ENCODE data around the gene ALDH1A1.
A peak's percentile ranks its signal among the peaks of the same experiment; 100 is the strongest.
"Not testable (repeated sequence)": the region's sequence is repeated elsewhere in the genome, so short reads cannot be mapped to it uniquely, and the experiment has no call there.

The ALDH1A1 gene

DNA sequence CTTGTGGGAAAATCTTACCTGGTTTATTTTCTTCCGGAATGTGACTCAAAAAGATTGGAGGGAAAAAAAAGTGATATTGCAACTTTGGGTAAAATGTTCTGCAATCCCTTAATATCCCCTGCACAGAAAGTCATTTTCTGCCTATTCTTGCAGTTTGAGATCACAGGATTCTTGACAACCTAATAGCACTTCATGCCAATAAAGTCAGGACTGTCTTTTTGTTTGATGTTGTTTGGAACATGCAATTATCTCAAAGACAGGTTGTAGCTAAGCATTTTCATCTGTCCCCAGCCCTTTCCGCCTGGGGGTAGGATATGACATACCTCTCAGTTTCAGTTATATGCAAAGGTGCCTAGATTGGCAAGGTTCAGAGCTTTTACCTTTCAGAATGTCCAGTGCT lies 63.9 kb downstream of the ALDH1A1 start:
- no peak for DNase-seq

DNA sequence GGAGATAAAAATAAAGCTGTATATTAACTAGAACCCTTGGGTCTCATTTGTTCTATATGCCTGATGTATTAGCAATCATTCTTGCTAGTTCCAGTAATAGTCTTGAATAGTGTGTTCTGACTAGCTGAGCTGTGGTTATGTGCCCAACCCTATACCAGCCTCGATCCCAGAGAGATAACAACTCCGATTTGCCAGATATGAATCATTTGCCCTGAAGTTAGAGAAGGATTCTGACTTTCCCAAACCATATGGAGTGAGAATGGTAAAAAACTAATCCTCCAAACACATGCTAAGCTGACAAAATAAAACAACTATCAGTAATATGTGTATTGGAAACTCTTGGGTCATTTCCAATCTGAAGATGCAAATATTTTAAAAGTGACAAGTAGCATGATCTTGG lies 64.8 kb downstream of the ALDH1A1 start:
- DNase-seq: no peak

DNA sequence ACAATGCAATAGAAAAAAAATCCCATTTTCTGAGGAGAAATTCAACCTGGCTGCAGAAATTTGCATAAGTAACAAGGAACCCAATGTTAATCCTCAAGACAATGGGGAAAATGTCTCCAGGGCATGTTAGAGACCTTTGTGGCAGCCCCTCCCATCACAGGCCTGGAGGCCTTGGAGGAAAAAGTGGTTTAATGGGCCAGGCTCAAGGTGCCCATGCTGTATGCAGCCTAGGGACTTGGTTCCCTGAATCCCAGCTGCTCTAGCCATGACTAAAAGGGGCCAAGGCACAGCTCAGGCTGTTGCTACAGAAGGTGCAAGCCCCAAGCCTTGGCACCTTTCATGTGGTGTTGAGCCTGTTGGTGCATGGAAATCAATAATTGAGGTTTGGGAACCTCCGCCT lies 66.5 kb downstream of the ALDH1A1 start:
- DNase-seq: no peak

DNA sequence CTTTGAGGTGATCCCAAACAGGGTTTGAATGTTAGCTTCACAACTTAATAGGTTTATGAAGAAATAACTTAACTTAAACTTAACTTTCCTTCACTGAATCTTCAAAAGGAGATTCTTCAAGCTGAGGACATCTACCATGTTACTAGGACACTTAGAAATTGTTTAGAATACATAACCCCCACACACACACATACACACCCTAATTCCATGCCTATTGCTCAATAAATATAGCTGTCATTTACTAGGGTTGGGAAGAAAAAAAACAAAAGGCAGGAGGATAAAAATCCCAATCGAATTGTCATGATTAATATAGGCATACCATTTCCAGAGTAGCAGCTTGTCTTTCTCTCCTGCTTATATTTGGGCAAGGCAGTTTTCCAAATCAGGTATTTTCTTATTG lies 68.3 kb downstream of the ALDH1A1 start:
- no peak for DNase-seq

DNA sequence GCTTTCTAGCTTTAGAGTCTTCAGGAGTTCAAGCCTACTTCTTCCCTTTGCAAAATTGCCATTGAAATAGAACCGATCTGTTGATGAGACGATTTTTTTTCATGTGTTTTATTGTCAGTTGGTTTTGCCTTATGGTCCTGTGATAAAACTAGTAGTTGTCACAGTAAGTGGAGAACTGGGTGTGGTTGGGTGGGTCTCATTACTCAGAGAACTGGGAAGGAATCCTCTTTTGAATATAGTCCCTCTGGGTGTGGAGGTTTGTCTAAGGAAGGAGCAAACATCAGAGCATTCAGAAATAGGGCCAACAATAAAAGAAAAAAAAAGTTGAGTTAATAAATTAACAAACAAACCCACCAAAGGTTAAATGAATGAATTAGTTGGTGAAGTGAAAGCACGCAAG lies 69.0 kb downstream of the ALDH1A1 start:
- DNase-seq: no peak

DNA sequence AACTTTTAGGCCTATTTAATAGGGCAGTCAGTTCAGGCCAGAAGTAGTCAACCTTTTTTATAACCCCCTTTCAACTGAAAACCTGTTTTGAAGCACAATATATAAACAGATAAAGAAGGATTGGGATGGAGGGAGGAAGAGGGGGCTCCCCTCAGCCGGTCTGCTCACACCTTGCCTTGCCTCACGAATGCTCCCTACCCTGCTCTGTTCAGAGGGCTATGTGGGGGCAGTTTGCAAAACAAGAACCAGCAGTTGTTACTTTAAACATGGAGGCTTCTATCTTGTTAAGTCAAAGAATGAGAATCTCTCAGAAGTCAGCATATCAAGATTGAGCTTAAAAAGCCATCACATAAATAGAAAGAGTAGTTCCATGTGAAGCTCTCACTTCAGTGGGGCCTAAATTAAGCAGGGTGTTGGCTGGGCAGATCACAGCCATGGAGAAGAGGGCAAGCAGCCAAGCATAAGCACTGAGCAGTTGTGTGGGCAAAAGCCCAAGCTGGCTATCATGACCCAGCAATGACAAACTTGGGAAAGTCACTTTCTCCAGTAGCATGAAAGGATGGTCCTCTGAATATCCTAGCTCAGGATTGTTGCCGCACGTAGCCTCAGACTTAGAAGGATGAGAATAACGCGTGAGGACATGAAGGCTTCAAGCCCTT lies 70.6 kb downstream of the ALDH1A1 start:
- no peak for DNase-seq

DNA sequence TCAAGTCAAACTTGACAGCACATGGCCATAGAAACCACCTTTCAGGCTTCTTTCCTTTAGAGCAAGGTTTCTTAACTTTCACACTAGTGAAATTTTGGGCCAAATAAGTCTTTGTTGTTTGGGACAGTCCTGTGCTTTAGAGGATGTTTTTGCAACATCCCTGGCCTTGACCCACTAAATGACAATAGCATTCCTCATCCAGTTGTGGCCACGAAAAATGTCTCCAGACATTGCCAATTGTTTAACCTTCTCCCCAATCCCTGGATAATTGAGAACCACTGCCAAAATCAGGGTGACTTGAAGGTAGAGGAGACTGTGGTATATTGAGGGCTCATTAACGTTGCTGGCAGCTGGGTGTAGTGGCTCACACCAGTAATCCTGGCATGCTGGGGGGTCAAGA lies 72.0 kb downstream of the ALDH1A1 start:
- DNase-seq: no peak

DNA sequence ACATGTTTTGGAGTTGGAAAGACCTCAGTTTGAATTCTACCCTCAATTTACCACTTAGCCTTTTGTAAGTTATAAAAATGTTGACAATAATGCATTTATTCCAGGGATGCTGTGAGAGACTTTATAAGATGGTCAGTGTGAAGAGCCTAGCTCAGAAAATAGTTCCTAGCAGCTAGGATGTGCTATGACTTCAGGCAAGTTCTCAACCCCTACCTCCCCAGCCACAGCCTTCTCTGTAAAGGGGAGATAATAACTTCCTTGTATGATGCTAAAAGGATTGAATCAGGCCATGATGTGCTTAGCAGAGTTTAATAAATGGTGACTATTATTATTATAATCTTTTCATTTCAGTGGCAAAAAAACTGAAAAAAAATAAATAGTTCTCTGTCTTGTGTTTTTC lies 77.6 kb downstream of the ALDH1A1 start:
- no peak for DNase-seq

DNA sequence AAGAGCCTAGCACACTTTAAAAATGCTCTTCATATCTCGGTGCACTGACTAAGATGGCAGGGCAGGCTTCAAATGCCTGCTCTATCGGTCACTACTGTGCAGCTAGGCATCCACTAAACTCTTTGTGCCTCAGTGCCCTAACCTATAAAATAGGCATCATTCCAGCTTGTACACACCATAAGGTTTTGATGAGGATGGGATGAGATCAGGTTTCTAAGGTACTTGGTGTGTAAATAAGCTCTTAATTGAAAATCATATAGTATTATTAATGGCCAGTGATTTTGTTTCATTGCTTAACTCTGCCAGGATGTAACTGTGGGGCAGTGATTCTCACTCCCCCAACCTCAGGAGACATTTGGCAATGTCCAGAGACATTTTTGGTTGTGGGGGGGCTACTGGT lies 78.5 kb downstream of the ALDH1A1 start:
- no peak for DNase-seq

DNA sequence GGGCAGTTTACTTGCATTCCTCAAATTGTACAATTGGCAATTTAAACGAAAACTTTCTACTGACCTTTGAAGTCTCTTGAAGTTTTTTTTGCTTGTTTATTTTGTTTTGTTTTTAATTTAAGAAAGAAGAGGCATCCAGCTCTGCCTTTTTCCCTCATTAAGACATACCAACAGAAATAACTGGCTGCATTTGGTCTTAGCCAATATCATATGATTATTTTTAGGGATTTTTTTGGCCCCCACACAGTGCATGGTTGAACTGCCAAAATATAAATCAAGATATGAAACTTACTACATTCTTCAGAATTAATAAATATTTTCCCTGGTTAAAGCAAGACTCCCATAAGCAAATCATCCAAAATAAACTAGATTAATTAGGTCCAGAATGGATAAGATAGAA lies 79.4 kb downstream of the ALDH1A1 start:
- no peak for DNase-seq

DNA sequence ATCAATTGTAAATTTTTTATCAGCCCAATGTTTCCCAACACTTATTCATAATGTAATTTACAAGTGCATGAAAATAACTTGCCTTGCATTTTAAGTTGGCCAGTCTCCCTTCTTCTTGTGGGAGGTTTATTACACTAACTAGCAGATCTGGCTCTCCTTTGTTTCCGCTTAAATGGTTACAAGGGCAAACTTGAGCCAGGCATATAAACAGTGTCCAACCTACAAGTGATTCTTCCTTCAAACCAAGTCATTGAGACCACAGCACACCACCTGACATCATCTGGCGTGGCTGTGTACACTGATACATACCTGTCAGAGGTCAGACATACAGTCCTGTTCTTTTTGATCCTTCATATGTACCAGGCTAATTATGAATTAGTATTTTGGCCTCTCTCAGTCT lies 80.1 kb downstream of the ALDH1A1 start:
- no peak for DNase-seq

DNA sequence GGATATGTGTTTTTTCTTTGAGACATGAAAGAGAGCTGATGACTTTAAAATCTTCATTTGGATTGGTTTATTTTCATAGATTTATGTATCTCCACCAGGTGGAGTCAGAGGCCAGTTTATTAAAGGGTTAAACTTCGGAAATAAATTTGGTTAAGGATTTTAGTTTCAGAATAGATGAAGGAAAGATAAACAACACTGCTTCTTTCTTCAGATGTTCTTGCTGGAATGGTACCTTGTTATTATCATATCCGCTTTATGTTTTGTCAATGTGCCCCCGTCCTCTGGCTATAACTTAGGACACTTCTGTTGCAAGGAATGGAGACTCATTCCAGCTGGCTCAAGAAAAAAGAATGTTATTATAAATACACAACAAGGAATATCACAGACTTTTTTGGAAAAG lies 81.2 kb downstream of the ALDH1A1 start:
- peak in 1 of 2 experiments; percentile 4 for DNase-seq

DNA sequence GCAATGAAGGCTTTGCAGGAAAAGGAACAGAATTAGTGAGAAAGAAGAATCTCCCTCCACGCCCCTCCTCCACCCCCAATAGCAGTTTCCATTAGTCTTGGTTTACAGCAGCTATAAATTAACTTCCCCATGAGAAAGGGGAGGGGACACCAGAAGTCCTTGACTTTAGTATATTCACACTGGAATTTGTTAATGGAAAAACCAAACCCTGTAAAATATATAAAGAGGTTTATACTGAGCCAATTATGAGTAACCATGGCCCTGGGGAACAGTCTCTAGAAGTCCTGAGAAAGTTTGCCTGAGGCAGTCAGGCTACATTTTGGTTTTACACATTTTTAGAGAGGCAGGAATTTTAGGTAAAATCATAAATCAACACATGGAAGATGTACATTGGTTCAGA lies 88.5 kb downstream of the ALDH1A1 start:
- DNase-seq: no peak

DNA sequence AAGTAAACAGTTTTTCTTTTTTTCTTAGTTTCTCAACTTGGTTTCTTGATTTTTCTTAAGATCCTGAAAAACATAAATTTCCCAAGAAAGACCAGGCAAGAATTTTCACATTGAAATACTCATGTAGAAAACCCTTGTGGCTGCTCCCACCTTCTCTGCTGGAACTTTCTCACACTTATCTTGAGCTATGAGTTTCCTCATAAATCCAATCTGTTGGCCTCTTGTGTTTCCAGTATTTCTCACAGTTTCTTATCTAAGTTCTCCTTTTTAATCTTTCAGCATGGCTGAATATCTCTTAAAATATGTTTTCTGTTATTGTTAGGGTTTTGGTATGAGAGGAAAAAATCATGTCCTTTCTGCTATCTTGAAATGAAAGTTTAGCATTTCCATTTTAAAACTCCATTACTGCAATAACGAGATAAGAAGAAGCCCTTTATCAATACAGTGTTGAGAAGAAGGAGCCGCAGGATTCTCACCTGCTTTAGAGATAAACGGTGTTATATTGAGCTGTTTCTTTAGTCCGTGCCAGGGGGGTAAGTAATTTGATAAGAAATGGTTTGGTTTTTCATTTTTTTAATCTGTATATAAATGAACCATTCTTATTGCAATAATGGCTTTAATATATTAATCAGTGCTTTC lies 89.3 kb downstream of the ALDH1A1 start:
- no peak for DNase-seq

DNA sequence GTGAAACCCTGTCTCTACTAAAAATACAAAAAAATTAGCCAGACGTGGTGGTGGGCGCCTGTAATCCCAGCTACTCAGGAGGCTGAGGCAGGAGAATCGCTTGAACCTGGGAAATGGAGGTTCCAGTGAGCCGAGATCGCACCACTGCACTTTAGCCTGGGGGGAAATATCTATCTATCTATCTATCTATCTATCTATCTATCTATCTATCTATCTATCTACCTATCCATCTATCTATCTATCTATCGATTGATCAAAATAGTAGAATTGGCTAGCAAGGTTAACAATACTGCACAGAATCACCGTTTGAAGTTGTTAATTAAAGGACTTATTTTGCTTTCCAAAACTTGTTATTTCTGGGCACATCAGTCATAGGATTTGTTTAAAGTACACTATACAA lies 90.1 kb downstream of the ALDH1A1 start:
- DNase-seq: not testable (repeated sequence)

DNA sequence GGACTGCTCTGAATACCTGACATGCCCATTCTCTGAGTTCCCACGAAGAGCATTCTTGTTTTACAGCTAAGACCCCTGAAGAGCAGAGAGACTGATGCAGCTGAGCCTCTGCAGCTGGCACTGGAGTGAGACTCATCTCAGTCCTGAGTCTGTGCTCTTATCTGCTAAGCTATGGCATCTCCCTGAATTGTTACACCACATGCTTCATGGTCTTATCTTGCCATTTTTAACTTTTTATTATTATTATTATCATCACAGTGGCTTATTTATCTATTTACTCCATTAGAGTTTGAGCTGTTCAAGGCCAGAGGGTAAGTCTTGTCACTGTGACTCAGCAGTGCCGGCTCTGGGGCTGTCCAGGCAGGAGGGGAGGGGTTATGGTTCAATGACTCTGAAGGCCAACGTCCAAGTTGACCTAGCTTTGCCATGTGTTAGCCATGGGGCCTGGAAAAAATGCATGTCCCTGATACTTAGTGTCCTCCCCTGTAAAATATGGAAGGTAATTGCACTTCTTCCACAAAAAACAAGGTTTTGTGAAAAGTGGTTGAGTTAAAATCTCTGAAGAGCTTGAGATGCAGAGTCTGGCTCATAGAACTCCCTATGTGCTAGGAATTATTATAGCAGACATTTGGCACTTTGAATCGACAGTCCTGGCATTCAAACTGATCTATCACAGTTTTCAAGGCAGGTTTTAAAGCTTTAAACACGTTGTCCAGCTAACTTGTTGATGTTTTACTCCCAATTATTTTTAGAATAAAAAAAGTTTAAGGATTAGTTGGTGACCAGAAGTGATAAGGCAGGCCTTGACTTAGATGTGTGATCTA lies 94.6 kb downstream of the ALDH1A1 start:
- no peak for DNase-seq

DNA sequence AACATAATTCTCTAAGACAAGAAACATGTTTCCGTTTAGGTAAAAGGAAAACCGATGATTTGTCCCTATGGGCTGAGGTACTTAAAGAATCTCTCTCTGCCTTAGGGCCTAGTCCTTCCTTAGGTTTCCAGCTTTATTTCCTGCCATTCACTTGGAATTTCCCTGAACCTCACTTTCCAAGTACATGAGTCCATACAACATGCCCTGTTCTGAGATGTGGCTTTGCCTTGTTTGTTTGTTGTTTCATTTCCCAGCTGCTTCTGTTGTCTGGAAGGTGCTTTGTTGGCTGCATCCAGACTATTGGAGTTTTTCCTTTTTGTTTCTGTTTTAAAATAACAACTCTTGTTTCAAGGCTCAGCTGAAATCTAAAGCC lies 95.2 kb downstream of the ALDH1A1 start:
- no peak for DNase-seq

DNA sequence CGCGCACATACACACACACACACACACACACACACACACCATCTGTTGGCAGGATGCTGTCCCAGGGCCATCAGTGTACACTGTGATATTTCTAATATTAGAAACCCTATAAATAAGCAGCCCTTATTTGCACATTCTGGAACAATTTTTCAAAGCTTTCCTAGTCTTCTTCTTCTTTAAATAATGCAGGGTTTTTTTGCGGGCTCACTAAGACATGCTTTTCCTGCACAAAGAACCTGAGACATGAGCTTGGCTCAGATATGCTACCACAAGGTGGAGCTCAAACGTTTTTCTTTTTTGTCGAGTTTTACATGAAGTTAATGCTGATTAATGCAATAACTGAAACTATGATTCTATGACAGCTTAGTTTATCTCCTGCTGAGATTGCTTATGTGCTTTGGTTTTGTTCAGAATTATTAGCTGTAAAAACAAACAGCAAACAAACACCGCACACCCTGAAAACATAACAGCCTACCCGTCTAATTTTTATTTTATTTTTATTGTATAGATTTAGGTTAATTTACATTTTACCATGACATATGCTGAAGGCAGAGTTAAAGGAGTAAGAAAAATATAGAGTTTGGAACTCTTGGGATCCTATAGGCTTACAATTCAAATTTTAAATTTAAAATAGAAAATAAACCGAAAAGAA lies 95.8 kb downstream of the ALDH1A1 start:
- peak; percentile 24 to 55 for DNase-seq

DNA sequence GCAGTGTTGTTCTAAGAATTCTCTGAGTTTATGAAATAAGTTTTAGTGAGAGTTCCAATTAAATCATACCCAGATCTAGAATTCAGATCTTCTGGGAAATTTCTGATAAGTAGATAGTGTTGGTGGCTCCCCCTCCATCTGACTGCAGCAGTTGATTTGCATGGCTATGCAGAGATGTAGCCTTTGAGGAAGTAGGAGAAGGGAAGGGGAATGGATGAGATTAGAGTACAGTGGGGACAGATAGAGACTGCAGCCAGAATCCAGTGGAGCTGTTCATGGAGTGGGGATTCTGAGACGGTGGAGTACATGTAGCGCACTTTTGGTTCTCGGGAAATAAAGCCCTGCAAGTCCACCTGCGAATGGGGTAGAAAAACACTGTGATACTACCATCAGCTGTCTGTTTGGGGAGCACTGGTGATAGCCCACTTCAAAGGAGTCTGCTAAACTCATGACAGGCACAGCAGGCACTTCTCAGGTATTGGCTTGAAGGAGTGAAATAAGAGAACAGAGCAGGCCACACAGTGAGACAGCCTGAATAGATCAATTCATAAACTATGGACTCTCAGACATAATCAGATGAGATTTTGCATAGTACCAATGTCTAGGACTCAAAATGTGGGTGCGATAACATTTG lies 96.8 kb downstream of the ALDH1A1 start:
- DNase-seq: peak in 1 of 2 experiments; percentile 6

DNA sequence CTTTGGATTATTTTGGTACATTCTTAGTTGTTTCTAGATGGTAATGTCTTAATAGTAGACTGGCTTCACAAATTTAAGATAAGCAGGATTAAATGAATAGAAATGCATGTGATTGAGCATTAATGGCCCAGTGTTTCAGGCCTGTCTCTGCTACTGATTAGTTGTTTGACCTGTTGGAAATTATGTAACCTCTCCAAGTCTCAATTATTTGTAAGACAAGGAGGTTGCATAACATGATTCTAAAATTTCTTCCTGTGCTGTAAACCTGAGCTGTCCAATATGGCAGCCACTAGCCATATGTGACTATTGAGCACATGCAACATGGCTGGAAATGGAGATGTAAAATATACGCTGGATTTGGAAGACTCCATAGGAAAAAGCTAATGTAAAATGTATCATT lies 97.5 kb downstream of the ALDH1A1 start:
- DNase-seq: no peak
